K562 (cell line): ENCODE measurements around the gene LIN28A. TPM values are rescaled to one million over a fixed set of nuclear protein-coding genes. Genes with fewer than 3 reads are reported as not detected.

Experiments used
- PTBP1 ChIP-seq: fragments of 200-400 bp; formaldehyde crosslinking; IDR thresholded peaks from 2 replicates; pipeline ENCODE4 v1.6.1; 2017; ENCODE audit warnings: low read depth, low read length
- ZNF407 ChIP-seq: fragments of 450-650 bp; IDR thresholded peaks from 2 replicates; pipeline ENCODE4 v1.6.1; 2016; ENCODE audit warnings: low read depth
- ZNF609 ChIP-seq: sonication (generic); formaldehyde crosslinking; IDR thresholded peaks from 2 replicates; pipeline ENCODE4 v1.8.1; 2023; ENCODE audit warnings: missing genetic modification reagents, mild to moderate bottlenecking, borderline replicate concordance
- polyA plus RNA-seq, 8 experiments: library from polyadenylated mRNA; depleted of rRNA in 4 of 8; stranded (reverse) in 5 of 8; unstranded in 3 of 8; fragments of >200 nt; fragmentation: Nextera tagmentation in 2 of 8; fragmentation: Illumina TruSeq in 1 of 8; extraction: Ambion mirVana in 2 of 8; extraction: Trizol in 1 of 8; gene quantifications; 2 replicates each; pipeline versions ENCODE4 v1.2.1 to v1.2.3, GENCODE V29; 2011 to 2014; ENCODE audit warnings: inconsistent platforms in 1 of 8, missing spikeins in 1 of 8
- total RNA-seq, 7 experiments: library from RNA; depleted of rRNA in 6 of 7; stranded (reverse); fragments of >200 nt in 6 of 7; fragmentation: Illumina TruSeq in 2 of 7; extraction: Trizol in 2 of 7; gene quantifications; 2 replicates each; pipeline versions ENCODE4 v1.2.1 to v1.2.3, GENCODE V29; 2011 to 2021; ENCODE audit warnings: low replicate concordance in 1 of 7

Gene LIN28A
- total and polyA plus RNA-seq, 9 of the 15 experiments (the other 6 are each of a cell fraction or from before 2014, with no cell fraction given) = 0.80 to 5.4 (median 3.9) TPM

DNA sequence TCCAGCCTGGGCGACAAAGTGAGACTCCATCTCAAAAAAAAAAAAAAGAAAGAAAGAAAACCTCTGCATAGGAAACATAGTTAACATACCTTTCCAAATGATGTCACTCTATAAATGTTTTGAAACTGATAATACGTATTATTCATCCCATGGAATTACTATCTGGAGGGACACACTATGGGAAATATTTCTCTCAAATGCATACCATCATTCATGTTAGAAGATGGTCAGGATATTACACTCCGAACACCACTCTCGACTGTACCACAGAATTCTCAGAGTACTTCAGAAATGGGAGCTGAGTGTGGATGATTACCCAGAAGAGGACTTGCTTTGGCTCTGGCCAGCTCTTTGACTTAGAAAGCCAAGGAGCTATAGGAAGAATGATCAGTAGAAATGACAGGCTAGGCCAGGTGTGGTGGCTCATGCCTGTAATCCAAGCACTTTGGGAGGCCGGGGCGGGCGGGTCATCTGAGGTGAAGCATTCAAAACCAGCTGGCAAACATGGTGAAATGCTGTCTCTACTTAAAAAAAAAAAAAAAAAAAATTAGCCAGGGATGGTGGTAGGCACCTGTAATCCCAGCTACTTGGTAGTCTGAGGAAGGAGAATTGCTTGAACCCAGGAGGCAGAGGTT is 5.2 kb upstream of the LIN28A start (continued):
- no peak for TF ChIP-seq ZNF407
- no peak for TF ChIP-seq ZNF609 (CRISPR knock-in tag)
- no peak for TF ChIP-seq PTBP1
